HepG2 (cell line): ENCODE results near the gene GPR158. TPM values are rescaled to one million over a fixed set of nuclear protein-coding genes. Genes with fewer than 3 reads are reported as not detected.

Source experiments
- ATAC-seq: fragments of 200-7000 bp; cut with Tn5 transposase; 3 replicates; pipeline ENCODE4 v1.9.1; 2020; ENCODE audit warnings: mild to moderate bottlenecking, moderate library complexity
- BruUV-seq: library from RNA; stranded (reverse); fragments of 400-500 nt; replicated peaks from 2 replicates; lab custom pipeline; 2021; lab: Mats Ljungman, UMichigan
- CTCF ChIA-PET: fragments of 300-600 bp; formaldehyde crosslinking; extraction: SDS; loops from one replicate; lab custom pipeline; 2021; ENCODE audit warnings: low total read pairs, inconsistent platforms, low intra/inter-chr PET ratio; lab: Yijun Ruan, JAX
- POLR2A ChIA-PET: fragments of 350-600 bp; sonication (Branson Sonifier 250); formaldehyde crosslinking; loops from one replicate; lab custom pipeline; 2020; ENCODE audit warnings: antibody characterized with exemption, inconsistent platforms; lab: Yijun Ruan, JAX
- DNase-seq: peaks from one replicate; pipeline ENCODE4 v3.0.0-alpha.2; 2015; ENCODE audit warnings: low spot score
- FAIRE-seq: peaks from 3 replicates; lab custom pipeline; 2011; peaks lifted over from hg19 to GRCh38; lab: Jason Lieb, UNC
- H2AFZ ChIP-seq: one replicate; pipeline ENCODE4 v1.6.1; 2011; ENCODE audit warnings: low read length, inconsistent platforms
- H3K27ac ChIP-seq: fragments of 300-600 bp; 3 replicates; pipeline ENCODE4 v1.8.0; 2011; ENCODE audit warnings: mixed run types, mild to moderate bottlenecking, mixed read lengths, low read length, inconsistent platforms; ENCODE audit not compliant: insufficient read depth; ENCODE audit errors: extremely low read length
- H3K27me3 ChIP-seq, 2 experiments: fragments of 200-600 bp in 1 of 2; 2 replicates in 1 of 2; 3 replicates in 1 of 2; pipeline versions ENCODE4 v1.6.0 to v1.8.0; 2011; ENCODE audit warnings: low read length in 2 of 2, mild to moderate bottlenecking in 2 of 2, moderate library complexity in 2 of 2, inconsistent platforms in 1 of 2; ENCODE audit not compliant: insufficient read depth in 2 of 2, control insufficient read depth in 1 of 2
- H3K36me3 ChIP-seq, 2 experiments: fragments of 200-600 bp in 1 of 2; replicated peaks in 1 of 2; 2 replicates in 1 of 2; 3 replicates in 1 of 2; pipeline versions ENCODE4 v1.5.1 to v1.8.0; 2011; ENCODE audit warnings: low read length in 2 of 2, inconsistent platforms in 1 of 2; ENCODE audit not compliant: insufficient read depth in 2 of 2, control insufficient read depth in 1 of 2
- H3K4me1 ChIP-seq: 2 replicates; pipeline ENCODE4 v1.5.1; 2012; ENCODE audit warnings: low read length, inconsistent platforms; ENCODE audit not compliant: insufficient read depth
- H3K4me2 ChIP-seq: 2 replicates; pipeline ENCODE4 v1.6.0; 2011; ENCODE audit warnings: low read depth, low read length, inconsistent platforms
- H3K4me3 ChIP-seq, 3 experiments: fragments of 200-600 bp in 1 of 3; sonication (generic), shearing (Covaris generic) in 1 of 3; replicated peaks in 1 of 3; 2 replicates each; pipeline ENCODE4 v1.5.1; 2011 to 2016; ENCODE audit warnings: low read length in 3 of 3, inconsistent platforms in 2 of 3, low read depth in 2 of 3, mild to moderate bottlenecking in 2 of 3, control low read depth in 1 of 3, mixed read lengths in 1 of 3; ENCODE audit not compliant: insufficient read depth in 1 of 3
- H3K79me2 ChIP-seq: one replicate; pipeline ENCODE4 v1.6.1; 2011; ENCODE audit warnings: low read length, inconsistent platforms; ENCODE audit not compliant: insufficient read depth
- H3K9ac ChIP-seq: 2 replicates; pipeline ENCODE4 v1.6.0; 2011; ENCODE audit warnings: mild to moderate bottlenecking, low read depth, low read length, inconsistent platforms; ENCODE audit not compliant: insufficient read depth
- H3K9me3 ChIP-seq: 2 replicates; pipeline ENCODE4 v1.5.1; 2012; ENCODE audit warnings: mild to moderate bottlenecking, low read length
- H4K20me1 ChIP-seq: 2 replicates; pipeline ENCODE4 v1.6.0; 2011; ENCODE audit warnings: inconsistent platforms, mild to moderate bottlenecking, low read length, moderate library complexity; ENCODE audit not compliant: insufficient read depth
- CENPX ChIP-seq: sonication (generic); formaldehyde crosslinking; IDR thresholded peaks from 2 replicates; pipeline ENCODE4 v1.9.0; 2021; ENCODE audit warnings: mild to moderate bottlenecking, missing genetic modification reagents, moderate library complexity
- FOXA1 ChIP-seq, 2 experiments: fragments of 450-650 bp in 1 of 2; sonication (generic) in 1 of 2; formaldehyde crosslinking in 1 of 2; IDR thresholded peaks; 2 replicates each; pipeline versions ENCODE4 v1.4.0 to v1.6.1; 2016 to 2020; ENCODE audit warnings: missing genetic modification reagents in 1 of 2
- FOXJ3 ChIP-seq: sonication (generic); formaldehyde crosslinking; IDR thresholded peaks from 2 replicates; pipeline ENCODE4 v1.4.0; 2020; ENCODE audit warnings: missing genetic modification reagents, mild to moderate bottlenecking, borderline replicate concordance
- FOXK2 ChIP-seq: fragments of 450-650 bp; IDR thresholded peaks from 2 replicates; pipeline ENCODE4 v1.6.1; 2016
- HOXA7 ChIP-seq: sonication (generic); formaldehyde crosslinking; IDR thresholded peaks from 2 replicates; pipeline ENCODE4 v1.8.1; 2022; ENCODE audit warnings: mild to moderate bottlenecking, missing genetic modification reagents, moderate library complexity
- NFYB ChIP-seq: sonication (generic); formaldehyde crosslinking; IDR thresholded peaks from 2 replicates; pipeline ENCODE4 v1.4.0; 2020; ENCODE audit warnings: missing genetic modification reagents
- SAP130 ChIP-seq: IDR thresholded peaks from 2 replicates; pipeline ENCODE4 v1.6.1; 2016; ENCODE audit warnings: low read depth
- SATB2 ChIP-seq: sonication (generic); formaldehyde crosslinking; IDR thresholded peaks from 2 replicates; pipeline ENCODE4 v1.5.0; 2020; ENCODE audit warnings: missing genetic modification reagents
- SMAD1 ChIP-seq: sonication (generic); formaldehyde crosslinking; IDR thresholded peaks from 2 replicates; pipeline ENCODE4 v1.4.0; 2020; ENCODE audit warnings: missing genetic modification reagents, low read depth, mild to moderate bottlenecking, borderline replicate concordance
- SMAD3 ChIP-seq: sonication (generic); formaldehyde crosslinking; IDR thresholded peaks from 2 replicates; pipeline ENCODE4 v1.4.0; 2020; ENCODE audit warnings: missing genetic modification reagents
- ZFP1 ChIP-seq: IDR thresholded peaks from 2 replicates; pipeline ENCODE4 v1.6.1; 2016
- ZFX ChIP-seq: sonication (generic); formaldehyde crosslinking; IDR thresholded peaks from 2 replicates; pipeline ENCODE4 v1.4.0; 2020; ENCODE audit warnings: mild to moderate bottlenecking, low read depth, missing genetic modification reagents, moderate library complexity
- ZNF143 ChIP-seq: sonication (generic); formaldehyde crosslinking; IDR thresholded peaks from 2 replicates; pipeline ENCODE4 v1.4.0; 2020; ENCODE audit warnings: missing genetic modification reagents
- ZNF484 ChIP-seq: sonication (generic); formaldehyde crosslinking; IDR thresholded peaks from 2 replicates; pipeline ENCODE4 v1.5.1; 2020; ENCODE audit warnings: mild to moderate bottlenecking, low read depth, missing genetic modification reagents, borderline replicate concordance
- ZNF557 ChIP-seq: sonication (generic); formaldehyde crosslinking; IDR thresholded peaks from 2 replicates; pipeline ENCODE4 v1.4.0; 2020; ENCODE audit warnings: missing genetic modification reagents
- ZSCAN30 ChIP-seq: sonication (generic); formaldehyde crosslinking; IDR thresholded peaks from 2 replicates; pipeline ENCODE4 v1.5.0; 2020; ENCODE audit warnings: mild to moderate bottlenecking, missing genetic modification reagents
- WGBS: methylation state at CpG from one replicate; pipeline ENCODE4 v1.1.6; 2017; ENCODE audit warnings: low lambda C conversion rate; 5-methylcytosine and 5-hydroxymethylcytosine counted together
- in situ Hi-C: cut with HindIII; loops from 2 replicates; pipeline ENCODE4 v1.10.0; 2017; ENCODE audit warnings: low pct_unique_long_range_greater_than_20kb; ENCODE audit not compliant: extremely low pct_ligation_motif_present
- intact Hi-C: fragments of 100-400 bp; cut with micrococcal nuclease; formaldehyde crosslinking; loops from one replicate; pipeline ENCODE4 v1.10.0; 2022; ENCODE audit not compliant: unreplicated experiment
- polyA plus RNA-seq, 8 experiments: library from polyadenylated mRNA; depleted of rRNA in 3 of 8; stranded (reverse) in 7 of 8; unstranded in 1 of 8; fragments of >200 nt; fragmentation: Illumina TruSeq in 4 of 8; extraction: Trizol in 4 of 8; gene quantifications; 2 replicates each; pipeline versions ENCODE4 v1.2.1 to v1.2.3, GENCODE V29; 2011 to 2016; ENCODE audit warnings: low read depth in 4 of 8, missing spikeins in 1 of 8, mixed read lengths in 1 of 8; ENCODE audit not compliant: insufficient read depth in 1 of 8
- total RNA-seq, 5 experiments: library from RNA; depleted of rRNA; stranded (reverse); fragments of >200 nt; fragmentation: Illumina TruSeq; extraction: Trizol; gene quantifications; 2 replicates each; pipeline ENCODE4 v1.2.3, GENCODE V29; 2016; ENCODE audit warnings: low read depth in 1 of 5
- TF ChIP-seq, protein P1 (sequence below): sonication (generic); formaldehyde crosslinking; IDR thresholded peaks from 2 replicates; pipeline ENCODE4 v1.8.1; 2023; ENCODE audit warnings: mild to moderate bottlenecking, missing genetic modification reagents
- TF ChIP-seq, protein P2 (sequence below): sonication (generic); IDR thresholded peaks from 2 replicates; pipeline ENCODE4 v1.6.1; 2016; ENCODE audit warnings: low read depth, borderline replicate concordance
- TF ChIP-seq, protein P3 (sequence below): IDR thresholded peaks from 2 replicates; pipeline ENCODE4 v1.6.1; 2016; ENCODE audit warnings: low read depth, borderline replicate concordance
- TF ChIP-seq, protein P4 (sequence below): IDR thresholded peaks from 2 replicates; pipeline ENCODE4 v1.6.1; 2016; ENCODE audit warnings: control low read depth

GPR158 gene
- total and polyA plus RNA-seq, 2 of the 13 experiments (the other 11 are each of a cell fraction or from before 2014, with no cell fraction given) = not detected

DNA sequence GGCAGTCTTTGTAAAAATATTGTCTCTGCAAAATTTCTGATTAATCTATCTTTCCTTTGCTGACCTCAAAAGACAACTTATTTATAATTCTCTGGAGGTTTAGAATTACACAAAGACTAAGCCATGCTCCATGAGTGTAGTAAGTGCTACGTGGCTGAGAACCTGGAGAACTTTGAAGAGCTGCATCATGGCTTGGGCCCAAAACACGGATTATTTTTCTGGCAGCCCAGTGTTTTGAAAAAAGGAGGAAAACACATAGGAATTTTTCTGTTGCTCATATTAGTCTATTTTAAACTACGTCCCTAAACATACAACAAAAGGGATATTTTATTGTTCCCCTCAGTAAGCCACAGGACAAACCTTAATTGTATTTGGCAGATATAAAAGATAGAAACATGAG lies 398.5 kb downstream of the GPR158 start:
- 1% methylated on average over 3 of the region's 3 CpGs for WGBS

DNA sequence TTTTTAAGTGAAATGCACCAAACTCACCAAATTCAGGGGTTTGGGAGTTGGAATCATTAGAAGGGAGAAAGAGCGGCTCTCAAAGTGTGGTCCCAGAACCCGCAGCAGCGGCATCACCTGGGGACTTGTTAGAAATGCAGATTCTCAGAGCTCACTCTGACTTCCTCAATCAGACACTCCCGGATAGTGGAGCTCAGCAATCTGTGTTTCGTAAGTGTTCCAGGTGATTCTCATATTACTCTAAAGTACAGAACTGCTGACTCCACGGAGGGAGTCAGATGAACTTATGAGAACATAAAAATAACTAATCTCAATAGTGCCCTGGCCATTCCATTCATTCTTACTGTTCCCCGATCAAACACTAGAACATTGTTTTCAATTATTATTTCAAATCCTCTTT lies 400.5 kb downstream of the GPR158 start:
- TF ChIP-seq ZSCAN30 (CRISPR knock-in tag) (no peak), ZNF484 (CRISPR knock-in tag) (no peak), NFYB (no peak), SAP130 (CRISPR knock-in tag) (no peak), ZNF143 (CRISPR knock-in tag) (no peak), ZNF557 (CRISPR knock-in tag) (no peak), SMAD1 (no peak), CENPX (no peak), HOXA7 (CRISPR knock-in tag) (no peak), ZFX (no peak), FOXJ3 (CRISPR knock-in tag) (no peak), ZFP1 (CRISPR knock-in tag) (no peak), FOXA1 (IDR thresholded peaks at IDR 0.05) (no peak), FOXA1 (CRISPR knock-in tag; IDR thresholded peaks at IDR 0.05) (no peak)
- TF ChIP-seq, protein P1, sequence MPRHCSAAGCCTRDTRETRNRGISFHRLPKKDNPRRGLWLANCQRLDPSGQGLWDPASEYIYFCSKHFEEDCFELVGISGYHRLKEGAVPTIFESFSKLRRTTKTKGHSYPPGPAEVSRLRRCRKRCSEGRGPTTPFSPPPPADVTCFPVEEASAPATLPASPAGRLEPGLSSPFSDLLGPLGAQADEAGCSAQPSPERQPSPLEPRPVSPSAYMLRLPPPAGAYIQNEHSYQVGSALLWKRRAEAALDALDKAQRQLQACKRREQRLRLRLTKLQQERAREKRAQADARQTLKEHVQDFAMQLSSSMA = no peak
- TF ChIP-seq, protein P2, sequence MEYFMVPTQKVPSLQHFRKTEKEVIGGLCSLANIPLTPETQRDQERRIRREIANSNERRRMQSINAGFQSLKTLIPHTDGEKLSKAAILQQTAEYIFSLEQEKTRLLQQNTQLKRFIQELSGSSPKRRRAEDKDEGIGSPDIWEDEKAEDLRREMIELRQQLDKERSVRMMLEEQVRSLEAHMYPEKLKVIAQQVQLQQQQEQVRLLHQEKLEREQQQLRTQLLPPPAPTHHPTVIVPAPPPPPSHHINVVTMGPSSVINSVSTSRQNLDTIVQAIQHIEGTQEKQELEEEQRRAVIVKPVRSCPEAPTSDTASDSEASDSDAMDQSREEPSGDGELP = no peak
- TF ChIP-seq, protein P3, sequence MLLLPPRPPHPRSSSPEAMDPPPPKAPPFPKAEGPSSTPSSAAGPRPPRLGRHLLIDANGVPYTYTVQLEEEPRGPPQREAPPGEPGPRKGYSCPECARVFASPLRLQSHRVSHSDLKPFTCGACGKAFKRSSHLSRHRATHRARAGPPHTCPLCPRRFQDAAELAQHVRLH (CRISPR knock-in tag) = no peak
- TF ChIP-seq, protein P4, sequence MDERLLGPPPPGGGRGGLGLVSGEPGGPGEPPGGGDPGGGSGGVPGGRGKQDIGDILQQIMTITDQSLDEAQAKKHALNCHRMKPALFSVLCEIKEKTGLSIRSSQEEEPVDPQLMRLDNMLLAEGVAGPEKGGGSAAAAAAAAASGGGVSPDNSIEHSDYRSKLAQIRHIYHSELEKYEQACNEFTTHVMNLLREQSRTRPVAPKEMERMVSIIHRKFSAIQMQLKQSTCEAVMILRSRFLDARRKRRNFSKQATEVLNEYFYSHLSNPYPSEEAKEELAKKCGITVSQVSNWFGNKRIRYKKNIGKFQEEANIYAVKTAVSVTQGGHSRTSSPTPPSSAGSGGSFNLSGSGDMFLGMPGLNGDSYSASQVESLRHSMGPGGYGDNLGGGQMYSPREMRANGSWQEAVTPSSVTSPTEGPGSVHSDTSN (CRISPR knock-in tag) = no peak
- Histone ChIP-seq H3K4me3 (no peak overlapping the region), H3K9me3 (no peaks in the 10 kb centered on the region), H3K9ac (no peak overlapping the region), H3K4me1 (no peaks in the 10 kb centered on the region), H3K27me3 (no peaks in the 10 kb centered on the region), H3K4me2 (no peak overlapping the region), H3K36me3 (no peaks in the 10 kb centered on the region), H4K20me1 (no peaks in the 10 kb centered on the region), H3K27ac (no peak overlapping the region), H2AFZ (no peak overlapping the region), H3K79me2 (no peaks in the 10 kb centered on the region)
- BruUV-seq = no TSS peak
- WGBS = 7% methylated on average over 7 of the region's 7 CpGs
- no peak for DNase-seq
- ATAC-seq = no peak
- intact Hi-C loops (no loop called here), in situ Hi-C loops (no loop called here)
- CTCF ChIA-PET = no interaction called here
- POLR2A ChIA-PET = no interaction called here
- FAIRE-seq = no peak

More for the DNA sequence above, 398.5 kb downstream of the GPR158 start:
- in situ Hi-C loops (no loop called here), intact Hi-C loops (no loop called here)
- Histone ChIP-seq H4K20me1 (no peaks in the 10 kb centered on the region), H3K4me2 (no peak overlapping the region), H3K4me1 (no peaks in the 10 kb centered on the region), H3K36me3 (no peaks in the 10 kb centered on the region), H3K9me3 (no peaks in the 10 kb centered on the region), H3K27ac (no peak overlapping the region), H3K9ac (no peak overlapping the region), H3K79me2 (no peaks in the 10 kb centered on the region), H3K27me3 (no peaks in the 10 kb centered on the region), H2AFZ (no peak overlapping the region), H3K4me3 (no peak overlapping the region)
- TF ChIP-seq SATB2 (CRISPR knock-in tag) = no peak
- no peak for TF ChIP-seq FOXK2
- TF ChIP-seq SMAD3 (CRISPR knock-in tag) = no peak
- POLR2A ChIA-PET = no interaction called here
- ATAC-seq (no peak), DNase-seq (no peak), FAIRE-seq (no peak)
- BruUV-seq = no TSS peak
- CTCF ChIA-PET = no interaction called here
